Fibroblast of the aortic adventitia (primary cell): Measurements from ENCODE around the gene PCMTD2. TPM values are rescaled to one million over a fixed set of nuclear protein-coding genes. Genes with fewer than 3 reads are reported as not detected.

Source experiments
- DNase-seq: peaks from one replicate; pipeline ENCODE4 v3.0.0-alpha.2; 2010; ENCODE audit warnings: low read depth
- H3K4me3 ChIP-seq: 2 replicates; pipeline ENCODE4 v1.5.1; 2011; ENCODE audit warnings: low read depth, mild to moderate bottlenecking, control low read depth, low read length, moderate library complexity
- CTCF ChIP-seq: IDR thresholded peaks from 2 replicates; pipeline ENCODE4 v1.5.1; 2011; ENCODE audit warnings: mild to moderate bottlenecking, low read length, control low read depth, inconsistent platforms; ENCODE audit not compliant: insufficient read depth
- total RNA-seq: library from RNA; depleted of rRNA; stranded (reverse); fragments of >200 nt; gene quantifications from 2 replicates; pipeline ENCODE4 v1.2.3, GENCODE V29; 2012; ENCODE audit warnings: low replicate concordance

The PCMTD2 gene
- total RNA-seq, 1 donor: 33.8 TPM

DNA sequence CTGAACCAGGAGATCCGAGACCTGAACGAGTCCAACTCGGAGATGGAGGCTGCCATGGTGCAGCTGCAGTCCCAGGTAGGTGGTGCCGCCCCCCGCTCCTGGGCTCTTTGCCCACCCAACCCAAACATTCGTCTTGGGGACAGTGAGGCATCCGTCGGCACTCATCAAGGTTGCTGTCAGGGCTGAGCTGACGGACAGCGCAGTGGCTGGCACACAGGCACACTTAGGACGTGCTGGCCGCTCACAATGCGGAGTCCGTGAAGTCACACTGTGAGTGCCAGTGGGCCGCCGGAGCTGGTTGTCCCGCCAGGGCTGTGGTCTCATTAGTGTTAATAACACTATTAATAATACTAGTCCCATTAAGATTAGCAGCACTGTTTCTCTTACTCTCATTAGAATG lies 18.2 kb upstream of the PCMTD2 start:
- TF ChIP-seq CTCF: no peak
- H3K4me3 ChIP-seq: no peak overlapping the region
- DNase-seq: no peak

DNA sequence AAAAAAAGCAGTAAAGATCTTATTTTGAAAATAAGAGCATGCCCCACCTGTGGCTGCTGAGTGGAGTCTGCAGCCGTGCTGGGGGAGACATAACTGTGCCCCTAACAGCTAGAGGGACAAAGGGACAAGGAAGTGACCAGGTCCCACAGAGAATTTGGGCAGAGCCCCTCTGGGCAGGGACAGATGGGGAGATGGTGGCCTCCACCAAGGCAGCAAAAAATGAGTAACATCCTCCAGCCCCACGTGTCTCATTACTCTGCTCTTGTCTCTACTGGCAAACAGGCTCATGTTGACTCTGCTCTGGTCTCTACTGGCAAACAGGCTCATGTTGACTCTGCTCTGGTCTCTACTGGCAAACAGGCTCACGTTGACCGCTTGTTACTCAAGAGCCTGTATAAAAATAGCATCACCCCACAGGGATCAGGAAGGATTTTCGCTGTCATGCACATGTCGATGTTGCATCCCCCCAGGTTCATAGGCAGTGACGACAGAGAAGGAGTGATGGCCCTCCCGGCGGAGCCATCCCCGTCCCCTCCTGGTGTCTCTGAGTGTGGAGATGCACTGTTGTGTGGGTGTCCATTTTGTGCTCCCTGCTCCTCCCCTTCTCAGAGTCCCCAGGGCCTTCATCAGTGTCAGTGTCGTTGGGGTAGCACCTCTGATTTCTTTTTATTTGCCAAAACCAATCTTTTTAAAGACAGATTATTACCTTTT lies 17.3 kb upstream of the PCMTD2 start:
- no peak for DNase-seq
- no peak for TF ChIP-seq CTCF
- no peak overlapping the region for H3K4me3 ChIP-seq

GRCh38 chr20:64238851-64239387 lies 16.6 kb upstream of the PCMTD2 start:
- TF ChIP-seq CTCF: no peak
- H3K4me3 ChIP-seq: no peak overlapping the region
- no peak for DNase-seq

- DNase-seq: no peak
- no peak for TF ChIP-seq CTCF
- H3K4me3 ChIP-seq: no peak overlapping the region
Observed at GRCh38 chr20:64239449-64240242, 15.9 kb upstream of the PCMTD2 start.

- H3K4me3 ChIP-seq: no peak overlapping the region
- no peak for DNase-seq
- no peak for TF ChIP-seq CTCF
Observed at GRCh38 chr20:64240243-64241015, 15.1 kb upstream of the PCMTD2 start.

DNA sequence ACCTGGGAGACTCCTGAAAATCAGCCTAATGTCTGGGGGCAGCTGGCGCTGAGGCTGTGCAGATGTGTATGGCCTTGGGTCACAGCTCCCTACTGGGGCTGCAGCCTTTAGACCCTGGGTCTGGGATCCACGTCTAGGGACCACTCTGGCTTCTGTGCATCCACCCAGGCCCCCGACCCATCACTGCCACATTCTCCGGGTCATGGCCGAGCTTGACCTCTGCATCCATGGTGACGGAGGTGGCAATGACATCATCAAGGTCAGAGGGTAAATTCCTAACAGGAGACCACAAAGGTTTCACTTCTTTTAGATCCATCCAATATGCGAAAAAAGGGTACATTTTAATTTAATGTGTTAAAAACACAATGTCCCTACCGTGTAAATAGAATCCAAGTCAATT lies 14.5 kb upstream of the PCMTD2 start:
- no peak overlapping the region for H3K4me3 ChIP-seq
- TF ChIP-seq CTCF: no peak
- DNase-seq: no peak
